22Rv1 (cell line): ENCODE measurements around the gene TOGARAM1.
"Not testable (repeated sequence)": the region's sequence is repeated elsewhere in the genome, so short reads cannot be mapped to it uniquely, and the experiment has no call there.

Experiments
- H3K27ac ChIP-seq: fragments of 450-650 bp; 2 replicates; pipeline ENCODE4 v1.5.1; 2017
- ZFX ChIP-seq: fragments of 450-650 bp; IDR thresholded peaks from 2 replicates; pipeline ENCODE4 v1.6.1; 2017; ENCODE audit warnings: antibody characterized with exemption, borderline replicate concordance
- TF ChIP-seq, protein P1 (sequence below): fragments of 450-650 bp; IDR thresholded peaks from 2 replicates; pipeline ENCODE4 v1.5.1; 2017; ENCODE audit warnings: mild to moderate bottlenecking

The TOGARAM1 gene

DNA sequence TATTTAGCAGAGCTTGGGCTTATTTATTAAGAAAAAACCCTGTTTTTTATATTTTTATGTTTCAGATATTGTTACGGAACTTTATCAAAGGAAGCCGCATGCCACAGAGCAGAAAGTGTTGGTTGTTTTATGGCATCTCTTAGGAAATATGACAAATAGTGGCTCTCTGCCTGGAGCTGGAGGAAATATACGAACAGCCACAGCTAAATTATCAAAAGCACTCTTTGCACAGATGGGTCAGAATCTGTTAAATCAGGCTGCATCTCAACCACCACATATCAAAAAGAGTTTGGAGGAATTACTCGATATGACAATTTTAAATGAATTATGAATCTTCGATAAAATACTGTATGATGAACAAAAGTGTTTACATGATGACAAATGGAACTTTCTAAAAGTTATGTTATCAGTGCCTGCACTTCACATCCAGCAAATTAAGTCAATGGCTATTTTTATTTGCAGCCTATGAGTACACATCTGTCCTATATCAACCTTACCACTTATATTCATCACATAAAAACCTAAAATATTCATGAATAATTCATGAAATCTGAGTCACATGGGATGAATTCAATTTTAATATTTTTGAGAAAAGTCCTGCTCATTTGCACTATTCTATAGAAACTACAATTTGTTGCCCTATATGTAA, 111.4 kb downstream of the TOGARAM1 start:
- no peak for TF ChIP-seq ZFX
- TF ChIP-seq, protein P1, sequence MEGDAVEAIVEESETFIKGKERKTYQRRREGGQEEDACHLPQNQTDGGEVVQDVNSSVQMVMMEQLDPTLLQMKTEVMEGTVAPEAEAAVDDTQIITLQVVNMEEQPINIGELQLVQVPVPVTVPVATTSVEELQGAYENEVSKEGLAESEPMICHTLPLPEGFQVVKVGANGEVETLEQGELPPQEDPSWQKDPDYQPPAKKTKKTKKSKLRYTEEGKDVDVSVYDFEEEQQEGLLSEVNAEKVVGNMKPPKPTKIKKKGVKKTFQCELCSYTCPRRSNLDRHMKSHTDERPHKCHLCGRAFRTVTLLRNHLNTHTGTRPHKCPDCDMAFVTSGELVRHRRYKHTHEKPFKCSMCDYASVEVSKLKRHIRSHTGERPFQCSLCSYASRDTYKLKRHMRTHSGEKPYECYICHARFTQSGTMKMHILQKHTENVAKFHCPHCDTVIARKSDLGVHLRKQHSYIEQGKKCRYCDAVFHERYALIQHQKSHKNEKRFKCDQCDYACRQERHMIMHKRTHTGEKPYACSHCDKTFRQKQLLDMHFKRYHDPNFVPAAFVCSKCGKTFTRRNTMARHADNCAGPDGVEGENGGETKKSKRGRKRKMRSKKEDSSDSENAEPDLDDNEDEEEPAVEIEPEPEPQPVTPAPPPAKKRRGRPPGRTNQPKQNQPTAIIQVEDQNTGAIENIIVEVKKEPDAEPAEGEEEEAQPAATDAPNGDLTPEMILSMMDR, result no peak
- H3K27ac ChIP-seq, result no peak overlapping the region

DNA sequence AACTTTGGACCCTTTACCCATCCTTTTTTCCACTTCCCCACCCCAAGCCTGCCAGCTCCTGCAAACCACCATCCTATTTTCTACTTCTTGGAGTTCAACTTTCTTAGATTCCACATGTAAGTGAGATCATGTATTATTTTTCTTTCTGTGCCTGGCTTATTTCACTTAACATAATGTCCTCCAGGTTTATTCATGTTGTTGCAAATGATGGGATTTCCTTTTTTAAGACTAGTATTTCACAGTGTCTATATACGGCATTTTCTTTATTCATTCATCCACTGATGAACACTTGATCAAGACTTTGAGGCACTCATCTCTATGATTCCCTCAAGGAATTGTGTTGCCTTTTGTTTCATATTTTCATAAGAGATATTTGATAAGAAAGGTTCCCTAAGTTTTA, 116.3 kb downstream of the TOGARAM1 start:
- TF ChIP-seq ZFX, result no peak
- TF ChIP-seq, protein P1, result no peak

DNA sequence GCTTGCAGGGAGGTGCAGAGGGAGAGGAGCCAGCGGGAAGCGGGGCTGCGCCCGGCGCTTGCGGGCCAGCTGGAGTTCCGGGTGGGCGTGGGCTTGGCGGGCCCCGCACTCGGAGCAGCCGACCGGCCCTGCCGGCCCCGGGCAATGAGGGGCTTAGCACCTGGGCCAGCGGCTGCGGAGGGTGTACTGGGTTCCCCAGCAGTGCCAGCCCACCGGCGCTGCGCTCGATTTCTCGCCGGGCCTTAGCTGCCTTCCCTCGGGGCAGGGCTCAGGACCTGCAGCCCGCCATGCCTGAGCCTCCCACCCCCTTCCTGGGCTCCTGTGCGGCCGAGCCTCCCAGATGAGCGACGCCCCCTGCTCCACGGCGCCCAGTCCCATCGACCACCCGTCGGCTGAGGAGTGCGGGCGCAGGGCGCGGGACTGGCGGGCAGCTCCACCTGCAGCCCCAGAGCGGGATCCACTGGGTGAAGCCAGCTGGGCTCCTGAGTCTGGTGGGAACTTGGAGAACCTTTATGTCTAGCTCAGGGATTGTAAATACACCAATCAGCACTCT, 118.5 kb downstream of the TOGARAM1 start:
- H3K27ac ChIP-seq, result not testable (repeated sequence)

More for the DNA sequence above, 116.3 kb downstream of the TOGARAM1 start:
- H3K27ac ChIP-seq, result no peak overlapping the region

DNA sequence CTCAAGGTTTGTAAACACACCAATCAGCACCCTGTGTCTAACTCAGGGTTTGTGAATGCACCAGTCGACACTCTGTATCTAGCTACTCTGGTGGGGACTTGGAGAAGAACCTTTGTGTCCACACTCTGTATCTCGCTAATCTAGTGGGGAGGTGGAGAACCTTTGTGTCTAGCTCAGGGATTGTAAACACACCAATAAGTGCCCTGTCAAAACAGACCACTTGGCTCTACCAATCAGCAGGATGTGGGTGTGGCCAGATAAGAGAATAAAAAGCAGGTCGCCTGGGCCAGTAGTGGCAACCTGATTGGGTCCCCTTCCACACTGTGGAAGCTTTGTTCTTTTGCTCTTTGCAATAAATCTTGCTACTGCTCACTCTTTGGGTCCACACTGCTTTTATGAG, 119.1 kb downstream of the TOGARAM1 start:
- H3K27ac ChIP-seq, result not testable (repeated sequence)

DNA sequence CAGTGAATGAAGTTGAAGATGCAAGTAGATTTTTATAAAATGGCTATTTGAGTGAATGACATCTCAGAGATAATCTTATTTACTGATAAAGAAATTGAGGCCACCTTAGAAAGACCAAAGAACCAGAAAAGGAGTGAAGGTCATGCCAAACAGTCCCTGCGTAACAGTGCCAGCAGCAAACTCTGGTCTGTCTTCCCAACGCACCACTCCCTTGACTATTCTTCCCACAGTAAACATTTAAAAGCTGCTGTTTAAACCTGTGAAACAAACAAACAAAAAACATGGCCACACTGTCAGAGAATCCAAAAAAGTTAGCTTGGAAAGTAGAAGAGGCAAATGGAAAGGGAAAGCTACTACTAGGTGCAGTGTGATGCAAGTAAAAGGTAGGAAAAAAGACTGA, 120.4 kb downstream of the TOGARAM1 start:
- no peak for TF ChIP-seq ZFX
- TF ChIP-seq, protein P1, result no peak
- H3K27ac ChIP-seq, result peak overlapping the region; percentile 88

DNA sequence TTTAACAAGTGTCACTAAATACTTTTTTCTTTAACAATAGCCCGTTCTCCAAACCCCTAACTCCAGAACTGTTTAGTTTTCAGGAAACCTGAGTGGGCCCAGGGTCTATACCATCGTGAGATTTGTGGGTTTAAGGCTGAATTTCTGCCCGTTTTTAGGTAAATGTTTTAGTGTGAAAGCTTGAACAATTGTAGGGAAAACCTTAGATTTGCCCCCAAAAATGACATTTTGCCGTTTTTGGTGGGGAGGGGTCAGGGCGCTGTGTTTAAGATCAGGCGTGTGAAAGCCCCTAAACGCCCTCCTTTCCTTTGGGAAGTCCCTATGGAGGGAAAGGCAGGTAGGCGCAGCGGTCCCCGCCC, 121.6 kb downstream of the TOGARAM1 start:
- peak overlapping the region; percentile 88 for H3K27ac ChIP-seq
- TF ChIP-seq, protein P1, result no peak
- no peak for TF ChIP-seq ZFX

DNA sequence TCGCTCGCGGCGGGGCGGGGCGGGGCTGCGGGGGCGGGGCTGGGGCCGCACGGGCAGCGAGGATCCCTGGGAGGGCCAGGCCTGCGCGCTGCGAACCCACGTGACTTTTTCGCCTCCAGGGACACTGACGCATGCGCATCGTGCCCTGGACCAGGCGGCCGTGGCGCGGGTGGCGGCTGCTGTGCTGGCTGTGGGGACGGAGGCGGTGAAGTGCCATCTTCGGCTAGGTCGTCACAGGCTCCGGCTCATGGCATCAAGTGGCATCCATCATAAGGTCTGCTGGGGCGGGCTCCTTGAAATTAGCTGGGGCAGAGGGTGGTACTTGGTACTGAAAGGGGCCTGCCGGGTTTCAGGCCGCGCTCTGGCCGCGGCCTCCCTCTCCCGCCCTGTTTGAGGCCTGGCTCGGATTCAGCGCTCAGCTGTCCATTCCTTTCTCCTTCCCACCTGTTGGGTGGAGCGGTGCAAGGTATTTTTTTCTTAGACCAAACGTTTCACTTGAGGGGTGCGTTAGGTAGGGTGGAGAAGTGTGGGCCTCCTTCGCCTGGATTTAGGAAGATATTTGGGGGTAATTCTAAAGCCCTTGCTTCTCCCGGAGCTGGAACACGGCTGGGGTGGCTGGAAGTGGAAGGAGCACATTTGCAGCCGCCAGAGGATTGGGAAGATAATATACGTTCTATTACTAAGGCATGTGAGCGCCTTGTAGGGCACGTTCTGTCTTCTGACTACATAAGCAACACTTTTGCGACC, 122.2 kb downstream of the TOGARAM1 start, which contains the start of gene PRPF39:
Gene PRPF39 (plus strand): TSS at position 141 of the 747 bp plus-strand sequence. CDS start 11,124 bp downstream, outside the sequence.
- peak within 1 kb of the TSS; percentile 88 for H3K27ac ChIP-seq
- TF ChIP-seq, protein P1, result no peak
- TF ChIP-seq ZFX, result no peak

DNA sequence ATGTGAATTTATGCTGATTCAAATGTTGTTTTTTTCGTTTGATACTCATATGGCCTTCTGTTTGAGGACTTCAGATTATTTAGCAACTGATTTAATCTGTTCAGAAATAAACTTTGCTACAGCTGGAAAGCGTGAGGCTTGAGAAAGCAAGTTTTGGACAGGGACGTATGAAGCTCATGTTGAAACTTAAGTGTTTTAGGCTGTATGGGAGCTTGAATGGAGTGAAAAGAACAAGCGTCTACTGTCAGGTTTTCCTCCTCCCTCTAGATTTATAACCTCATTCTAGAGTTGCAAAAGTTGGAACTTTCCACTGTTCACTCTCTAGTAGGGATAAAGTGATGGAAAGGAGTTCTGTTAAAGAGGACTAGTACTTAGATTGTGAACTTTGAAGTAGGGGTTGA, 123.0 kb downstream of the TOGARAM1 start:
- H3K27ac ChIP-seq, result peak overlapping the region; percentile 88
- no peak for TF ChIP-seq ZFX
- TF ChIP-seq, protein P1, result no peak
